T-helper 22 cell (primary cell): ENCODE measurements around the gene FOXRED1.
"Not testable (repeated sequence)": the region's sequence is repeated elsewhere in the genome, so short reads cannot be mapped to it uniquely, and the experiment has no call there.

Source experiments
- DNase-seq: peaks from one replicate; pipeline ENCODE4 v3.0.0-alpha.2; 2020; ENCODE audit warnings: low read depth

Gene FOXRED1

DNA sequence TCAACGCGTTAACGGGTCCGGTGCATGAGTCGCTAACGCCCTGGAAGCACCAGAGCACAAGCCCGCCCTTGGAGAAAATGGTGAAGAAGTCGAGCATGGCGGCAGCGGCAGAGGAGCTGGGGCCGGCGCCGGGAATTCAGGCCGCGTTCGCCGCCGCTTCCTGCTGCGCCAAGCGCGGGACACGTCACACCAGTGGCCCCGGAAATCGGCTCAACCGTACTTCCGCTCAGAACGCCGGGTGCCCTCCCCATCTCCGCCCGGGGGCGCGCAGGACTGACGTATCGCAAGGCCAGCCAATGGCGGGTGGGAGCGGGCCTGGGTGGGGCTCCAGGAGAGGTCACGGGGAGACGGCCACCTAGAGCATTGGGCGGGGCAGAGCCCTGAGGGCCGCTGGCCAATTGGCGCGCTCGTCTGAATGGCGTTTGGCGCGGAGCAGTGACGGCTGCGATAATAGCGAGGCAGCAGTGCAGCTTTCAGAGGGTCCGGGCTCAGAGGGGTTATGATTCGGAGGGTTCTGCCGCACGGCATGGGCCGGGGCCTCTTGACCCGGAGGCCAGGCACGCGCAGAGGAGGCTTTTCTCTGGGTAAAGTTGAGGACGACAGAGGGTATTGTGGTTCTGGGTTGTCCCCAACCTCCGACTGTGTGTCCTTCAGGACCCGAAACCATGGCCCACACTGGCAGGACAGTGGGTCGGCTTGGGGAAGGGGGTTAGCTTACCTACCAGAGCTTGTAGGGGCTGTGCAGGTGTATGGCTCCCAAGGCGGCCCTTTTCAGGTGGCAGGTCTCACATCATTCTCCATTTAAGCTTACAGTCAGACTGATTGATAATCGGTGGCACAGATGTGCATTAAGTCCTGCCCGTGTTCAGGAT lies at the start of gene FOXRED1, which contains the start of gene SRPRA:
Gene FOXRED1, plus strand, starts transcription at position 447 of the 872 bp plus-strand sequence. Its CDS starts 53 bp downstream, at position 500.
Gene SRPRA, minus strand, starts transcription at position 188 of the 872 bp plus-strand sequence. Its CDS starts 91 bp downstream, at position 97.
- peak; percentile 100 for DNase-seq

GRCh38 chr11:126219547-126219946 lies 49.4 kb upstream of the FOXRED1 start:
- no peak for DNase-seq

GRCh38 chr11:126224647-126225294 lies 44.2 kb upstream of the FOXRED1 start:
- no peak for DNase-seq

DNA sequence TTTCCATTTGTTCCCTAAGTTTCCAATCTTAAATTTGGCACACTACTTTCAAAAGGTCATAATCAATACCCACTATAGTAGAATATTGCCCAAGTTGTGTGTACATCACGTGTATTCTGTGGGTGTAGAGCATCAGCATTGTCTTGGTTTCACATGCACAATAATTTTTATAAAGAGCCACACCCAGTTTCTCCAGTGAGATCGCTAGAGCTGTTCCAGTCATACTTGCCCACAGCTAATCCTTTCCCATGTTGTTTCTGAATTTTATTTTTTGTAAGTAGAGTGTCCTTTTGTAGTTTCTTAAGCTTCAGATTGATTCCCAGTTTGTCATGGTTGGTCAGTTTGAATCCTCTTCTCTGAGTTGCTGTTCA lies 43.7 kb upstream of the FOXRED1 start:
- DNase-seq = no peak

DNA sequence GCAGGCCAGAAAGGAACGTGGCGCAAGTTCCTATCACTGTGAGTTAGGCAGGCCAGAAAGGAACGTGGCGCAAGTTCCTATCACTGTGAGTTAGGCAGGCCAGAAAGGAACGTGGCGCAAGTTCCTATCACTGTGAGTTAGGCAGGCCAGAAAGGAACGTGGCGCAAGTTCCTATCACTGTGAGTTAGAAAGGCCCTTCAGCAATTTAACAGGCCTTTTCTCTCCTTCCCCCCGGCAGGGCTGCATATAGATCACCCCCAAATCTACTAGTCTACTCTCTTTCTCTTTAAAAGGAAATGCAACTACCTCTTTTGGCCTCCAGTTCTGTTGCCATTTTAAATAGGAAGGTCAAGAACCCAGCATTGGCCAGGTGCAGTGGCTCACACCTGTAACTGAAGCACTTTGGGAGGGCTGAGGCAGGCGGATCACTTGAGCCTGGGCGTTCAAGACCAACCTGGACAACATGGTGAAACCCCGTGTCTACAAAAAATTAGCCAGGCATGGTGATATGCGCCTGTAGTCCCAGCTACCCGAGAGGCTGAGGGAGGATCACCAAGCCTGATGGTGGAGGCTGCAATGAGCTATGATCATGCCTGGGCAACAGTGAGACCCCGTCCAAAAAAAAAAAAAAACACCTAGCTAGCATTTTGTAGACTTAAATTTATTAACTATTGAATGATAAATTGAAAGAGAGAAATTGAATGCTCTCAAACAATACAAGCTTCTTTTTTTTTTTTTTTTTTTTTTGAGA lies 42.4 kb upstream of the FOXRED1 start:
- DNase-seq = no peak

GRCh38 chr11:126229858-126230540 lies 39.0 kb upstream of the FOXRED1 start:
- no peak for DNase-seq

DNA sequence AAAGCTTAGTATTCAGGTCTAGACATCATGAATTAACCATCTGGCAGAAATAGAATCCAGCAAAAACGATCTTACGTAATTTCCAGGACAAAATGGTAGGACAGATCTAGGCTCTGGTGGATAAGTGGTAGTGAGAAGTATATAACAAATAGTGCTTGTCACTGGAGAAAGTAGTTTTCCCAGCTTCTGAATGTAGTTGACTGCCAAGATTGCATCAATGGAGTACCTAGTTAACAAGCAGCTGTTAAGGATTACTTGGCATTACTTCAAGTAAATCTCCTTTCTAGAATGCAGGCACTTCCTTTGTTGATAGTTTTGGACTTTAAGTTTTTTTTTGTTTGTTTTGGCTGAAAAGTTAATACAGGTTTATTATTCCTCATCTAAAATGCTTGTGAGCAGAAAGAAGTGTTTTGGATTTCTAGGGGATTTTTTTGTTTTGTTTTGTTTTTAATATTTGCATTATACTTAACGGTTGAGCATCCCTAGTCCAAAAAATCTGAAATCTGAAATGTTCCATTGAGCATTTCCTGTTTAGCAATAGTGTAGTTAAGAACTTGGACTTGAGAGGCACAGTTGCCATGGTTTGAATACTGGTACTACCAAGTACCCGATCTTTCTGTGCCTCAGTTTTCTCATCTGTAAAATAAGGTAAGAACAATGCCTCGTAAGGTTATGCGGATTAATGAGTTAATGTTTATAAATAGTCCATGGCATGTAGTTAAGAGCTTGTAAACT lies 37.1 kb upstream of the FOXRED1 start:
- no peak for DNase-seq

- DNase-seq = no peak
Measured at GRCh38 chr11:126232683-126233082, 36.3 kb upstream of the FOXRED1 start.

DNA sequence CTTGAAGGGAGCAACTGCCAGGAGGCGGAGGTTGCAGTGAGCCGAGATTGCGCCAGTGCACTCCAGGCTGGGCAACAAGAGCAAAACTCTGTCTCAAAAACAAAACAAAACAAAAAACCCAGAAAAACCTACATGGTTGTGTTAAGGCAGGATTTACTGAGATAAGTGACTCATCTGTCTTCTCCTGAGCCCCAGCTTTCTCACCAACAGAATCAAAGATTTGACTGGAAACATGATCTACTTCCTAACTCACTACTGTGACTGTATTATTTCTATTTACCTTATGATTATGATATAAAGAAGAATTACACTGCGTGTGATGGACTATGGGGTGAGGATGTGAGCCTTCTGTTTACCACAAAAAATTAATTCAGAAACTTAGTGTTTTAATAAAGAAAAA lies 35.6 kb upstream of the FOXRED1 start:
- no peak for DNase-seq

GRCh38 chr11:126246636-126247035 lies 22.3 kb upstream of the FOXRED1 start:
- DNase-seq = no peak

DNA sequence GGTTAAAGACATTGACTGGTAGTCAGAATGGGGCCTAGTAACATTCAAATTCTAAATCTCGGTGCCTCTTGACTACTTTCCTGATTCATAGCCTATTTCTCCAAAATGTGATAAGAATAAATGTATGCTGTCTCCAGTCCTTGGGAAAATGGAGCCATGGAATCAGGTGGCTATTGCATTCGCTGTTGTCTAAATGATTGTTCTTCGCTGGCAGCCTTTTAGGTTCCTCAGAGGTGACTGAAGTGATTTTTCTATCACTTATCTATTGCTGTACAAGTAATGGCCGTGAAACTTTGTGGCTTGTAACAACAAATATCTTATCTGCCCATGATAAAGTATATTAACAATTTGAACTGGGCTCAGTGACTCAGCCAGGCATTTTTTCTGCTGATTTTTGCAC lies 15.7 kb upstream of the FOXRED1 start:
- DNase-seq = no peak

- no peak for DNase-seq
Measured at GRCh38 chr11:126254819-126255218, 14.1 kb upstream of the FOXRED1 start.

GRCh38 chr11:126255507-126255906 lies 13.4 kb upstream of the FOXRED1 start:
- DNase-seq = not testable (repeated sequence)

GRCh38 chr11:126256216-126256615 lies 12.7 kb upstream of the FOXRED1 start:
- no peak for DNase-seq

- no peak for DNase-seq
Measured at GRCh38 chr11:126257144-126257543, 11.8 kb upstream of the FOXRED1 start.

DNA sequence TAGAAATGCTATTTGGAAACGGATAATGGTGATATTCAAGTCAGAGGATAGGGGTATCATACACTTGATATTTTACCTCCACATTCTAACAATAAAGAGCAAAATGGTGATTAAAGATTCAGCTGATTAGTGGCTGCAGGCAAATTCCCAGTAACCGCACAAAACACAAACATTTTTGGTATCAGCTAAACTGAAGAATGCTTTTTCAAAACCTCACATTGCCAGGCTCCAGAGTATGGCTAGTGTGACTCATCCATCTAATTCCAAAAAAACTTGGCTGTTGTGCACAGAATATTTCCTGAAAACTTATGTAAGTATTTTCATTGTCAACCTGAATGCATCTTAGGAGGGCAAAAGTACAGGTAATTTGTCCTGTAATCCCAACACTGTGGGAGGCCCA lies 11.2 kb upstream of the FOXRED1 start:
- no peak for DNase-seq

DNA sequence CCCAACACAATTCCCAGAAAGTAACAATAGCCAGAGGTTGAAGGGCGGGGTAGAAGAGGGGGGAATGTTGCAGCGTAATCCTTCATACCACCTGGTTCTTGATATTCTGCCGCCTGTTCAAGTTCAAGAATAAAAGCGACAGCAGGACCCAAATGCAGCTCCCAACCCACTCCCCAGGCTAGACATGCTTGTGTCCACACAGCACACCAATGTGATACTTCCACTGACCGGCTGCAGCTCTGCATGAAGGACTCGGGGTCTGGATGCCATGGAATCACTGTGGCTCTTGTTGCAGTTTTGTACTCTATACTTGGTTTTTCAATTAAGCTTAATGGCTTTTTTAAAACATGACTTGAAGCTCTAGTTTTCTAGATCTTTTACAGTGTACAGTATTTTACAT lies 6.7 kb upstream of the FOXRED1 start:
- DNase-seq = no peak

GRCh38 chr11:126263489-126263888 lies 5.5 kb upstream of the FOXRED1 start:
- DNase-seq = no peak

DNA sequence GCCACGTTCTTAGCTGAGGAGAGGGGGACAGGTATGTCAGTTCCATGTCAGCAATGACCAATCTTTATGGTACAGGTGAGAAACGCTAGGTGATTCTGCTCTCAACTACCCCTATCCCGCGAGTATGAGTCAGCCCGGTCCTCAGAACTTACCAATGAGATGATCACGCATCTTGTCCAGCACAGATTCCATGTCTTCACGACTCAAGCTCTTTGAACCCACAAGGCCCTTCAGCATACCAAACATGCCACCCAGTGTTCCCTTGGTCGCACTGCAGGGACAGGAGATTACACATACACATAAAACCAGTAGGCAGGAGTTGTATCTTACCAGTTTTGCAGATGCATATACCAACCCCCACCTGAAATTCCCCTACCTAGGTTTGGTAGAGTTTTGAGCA lies 3.1 kb upstream of the FOXRED1 start:
- no peak for DNase-seq

DNA sequence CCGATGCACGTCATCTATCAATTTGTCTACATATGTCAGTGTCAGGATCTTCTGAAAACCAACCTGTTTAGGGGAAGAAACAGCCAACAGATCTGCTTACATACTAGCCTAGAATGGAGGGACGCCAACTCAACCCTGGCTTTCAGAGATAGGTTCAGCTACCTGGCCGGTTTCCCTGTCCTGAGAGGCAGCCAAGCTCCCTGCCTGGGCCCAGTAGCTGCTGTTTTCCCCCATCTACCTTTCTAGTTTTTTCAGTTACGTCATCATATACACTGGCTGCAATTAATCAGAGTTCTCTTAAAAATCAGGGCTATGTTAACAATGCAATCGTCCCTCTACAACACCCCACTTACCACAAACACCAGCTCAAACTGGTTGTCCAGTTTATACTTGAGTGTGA lies 1.3 kb upstream of the FOXRED1 start:
- no peak for DNase-seq

GRCh38 chr11:126268361-126268707 lies 620 bp upstream of the FOXRED1 start:
- DNase-seq = no peak
